ENCODE data around the gene BCL7B. TPM values are rescaled to one million over a fixed set of nuclear protein-coding genes. Genes with fewer than 3 reads are reported as not detected.

The BCL7B gene
- total and polyA plus RNA-seq, 2 experiments from 2014 or later: 17.0 to 18.2 TPM

DNA sequence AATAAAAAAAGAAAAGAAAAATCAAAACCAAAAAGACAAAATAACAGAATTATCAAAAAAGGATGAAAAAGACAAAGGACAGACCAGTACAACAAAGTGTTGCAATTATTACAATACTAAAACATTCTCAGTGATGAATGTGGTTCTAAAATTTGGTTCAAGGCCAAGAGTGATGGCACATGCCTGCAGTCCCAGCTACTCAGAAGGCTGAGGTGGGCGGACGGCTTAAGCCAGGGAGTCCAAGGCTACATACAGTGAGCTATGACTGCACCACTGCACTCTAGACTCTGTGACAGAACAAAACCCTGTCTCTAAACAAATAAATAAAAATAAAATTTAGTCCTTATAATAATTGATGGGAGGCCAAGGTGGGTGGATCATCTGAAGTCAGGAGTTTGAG lies 49.9 kb downstream of the BCL7B start:
- H3K27me3 ChIP-seq (ENCODE audit: insufficient read depth): no peaks in the 10 kb centered on the region
- no peak overlapping the region for H3K27ac ChIP-seq (ENCODE audit: low read depth)
- no peak for ATAC-seq
- no peaks in the 10 kb centered on the region for H3K4me1 ChIP-seq (ENCODE audit: insufficient read depth)
- Mint-ChIP-seq H3K9me3 (no peaks in the 10 kb centered on the region), H3K4me1 (no peaks in the 10 kb centered on the region), H3K27me3 (ENCODE audit: insufficient read depth, low read depth, poor library complexity) (no peaks in the 10 kb centered on the region), H3K4me3 (no peak overlapping the region), H3K36me3 (ENCODE audit: low read depth) (peaks cover 88% of the 10 kb centered on the region), H3K27ac (no peak overlapping the region)
- 0 out of 2 replicates have a peak, but pooled peaks cover 8% of the 10 kb centered on the region for H3F3A ChIP-seq (replicated peaks; ENCODE audit: low read depth)
- peaks cover 92% of the 10 kb centered on the region for H3K79me2 ChIP-seq (replicated peaks; ENCODE audit: insufficient read depth)
- TF ChIP-seq EZH2 (IDR thresholded peaks at IDR 0.05; ENCODE audit: low read depth, unreplicated experiment): no peak
- TF ChIP-seq, protein P1, sequence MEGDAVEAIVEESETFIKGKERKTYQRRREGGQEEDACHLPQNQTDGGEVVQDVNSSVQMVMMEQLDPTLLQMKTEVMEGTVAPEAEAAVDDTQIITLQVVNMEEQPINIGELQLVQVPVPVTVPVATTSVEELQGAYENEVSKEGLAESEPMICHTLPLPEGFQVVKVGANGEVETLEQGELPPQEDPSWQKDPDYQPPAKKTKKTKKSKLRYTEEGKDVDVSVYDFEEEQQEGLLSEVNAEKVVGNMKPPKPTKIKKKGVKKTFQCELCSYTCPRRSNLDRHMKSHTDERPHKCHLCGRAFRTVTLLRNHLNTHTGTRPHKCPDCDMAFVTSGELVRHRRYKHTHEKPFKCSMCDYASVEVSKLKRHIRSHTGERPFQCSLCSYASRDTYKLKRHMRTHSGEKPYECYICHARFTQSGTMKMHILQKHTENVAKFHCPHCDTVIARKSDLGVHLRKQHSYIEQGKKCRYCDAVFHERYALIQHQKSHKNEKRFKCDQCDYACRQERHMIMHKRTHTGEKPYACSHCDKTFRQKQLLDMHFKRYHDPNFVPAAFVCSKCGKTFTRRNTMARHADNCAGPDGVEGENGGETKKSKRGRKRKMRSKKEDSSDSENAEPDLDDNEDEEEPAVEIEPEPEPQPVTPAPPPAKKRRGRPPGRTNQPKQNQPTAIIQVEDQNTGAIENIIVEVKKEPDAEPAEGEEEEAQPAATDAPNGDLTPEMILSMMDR (conservative IDR thresholded peaks at IDR 0.05; ENCODE audit: low read depth in 2 of 2): no peak
- TF ChIP-seq JUNB (IDR thresholded peaks at IDR 0.05; ENCODE audit: unreplicated experiment): no peak
- H4K20me1 ChIP-seq (replicated peaks; ENCODE audit: insufficient read depth): peaks cover 52% of the 10 kb centered on the region
- peaks cover 57% of the 10 kb centered on the region for H3K36me3 ChIP-seq (ENCODE audit: insufficient read depth)
- no peak overlapping the region for H2AFZ ChIP-seq
- no peak for DNase-seq (ENCODE audit: low spot score)
- no peak overlapping the region for H3K4me3 ChIP-seq
- H3K4me2 ChIP-seq: no peak overlapping the region
- H3K9me2 ChIP-seq (ENCODE audit: insufficient read depth): no peaks in the 10 kb centered on the region

DNA sequence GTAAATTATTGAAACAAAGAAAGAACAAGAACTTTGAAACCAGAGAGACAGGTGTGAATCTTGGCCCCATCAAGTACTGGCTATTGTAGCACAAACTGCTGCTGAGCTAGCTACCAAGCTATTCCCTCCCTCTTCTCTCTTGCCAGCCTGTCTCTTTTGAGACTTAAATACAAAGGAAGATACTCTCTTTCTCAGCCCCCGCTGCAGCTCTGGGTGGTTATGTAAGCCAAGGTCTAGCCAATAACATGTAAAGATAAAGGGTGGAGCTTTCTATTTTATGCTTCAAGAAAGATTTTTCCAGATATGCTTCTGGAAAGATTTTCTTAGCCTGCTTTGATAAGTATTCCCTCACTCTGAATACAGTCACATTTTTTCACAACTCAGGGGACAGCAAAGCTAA lies 52.6 kb downstream of the BCL7B start:
- Histone ChIP-seq H3K36me3 (ENCODE audit: insufficient read depth) (peaks cover 75% of the 10 kb centered on the region), H3F3A (replicated peaks; ENCODE audit: low read depth) (0 out of 2 replicates have a peak, but pooled peaks cover 4% of the 10 kb centered on the region), H3K9me2 (ENCODE audit: insufficient read depth) (no peaks in the 10 kb centered on the region), H2AFZ (no peak overlapping the region), H3K4me2 (no peak overlapping the region), H3K27me3 (ENCODE audit: insufficient read depth) (no peaks in the 10 kb centered on the region), H3K4me3 (no peak overlapping the region), H4K20me1 (replicated peaks; ENCODE audit: insufficient read depth) (peaks cover 51% of the 10 kb centered on the region), H3K4me1 (ENCODE audit: insufficient read depth) (no peaks in the 10 kb centered on the region), H3K27ac (ENCODE audit: low read depth) (no peak overlapping the region), H3K79me2 (replicated peaks; ENCODE audit: insufficient read depth) (peaks cover 91% of the 10 kb centered on the region)
- H3K36me3 Mint-ChIP-seq (ENCODE audit: low read depth): peaks cover 89% of the 10 kb centered on the region
- DNase-seq (ENCODE audit: low spot score): no peak
- H3K27me3 Mint-ChIP-seq (ENCODE audit: insufficient read depth, low read depth, poor library complexity): no peaks in the 10 kb centered on the region
- H3K4me3 Mint-ChIP-seq: no peak overlapping the region
- no peak overlapping the region for H3K27ac Mint-ChIP-seq
- no peaks in the 10 kb centered on the region for H3K9me3 Mint-ChIP-seq
- no peak for ATAC-seq
- H3K4me1 Mint-ChIP-seq: no peaks in the 10 kb centered on the region
- no peak for TF ChIP-seq STAT1 (IDR thresholded peaks at IDR 0.05; ENCODE audit: unreplicated experiment)
- TF ChIP-seq ZNF331 (CRISPR knock-in tag; IDR thresholded peaks at IDR 0.05; ENCODE audit: low read depth): no peak
- TF ChIP-seq EZH2 (IDR thresholded peaks at IDR 0.05; ENCODE audit: low read depth, unreplicated experiment): no peak
- TF ChIP-seq NANOG (IDR thresholded peaks at IDR 0.05; ENCODE audit: borderline replicate concordance): no peak
- TF ChIP-seq, protein P1 (conservative IDR thresholded peaks at IDR 0.05; ENCODE audit: low read depth in 2 of 2): no peak
- TF ChIP-seq, protein P2, sequence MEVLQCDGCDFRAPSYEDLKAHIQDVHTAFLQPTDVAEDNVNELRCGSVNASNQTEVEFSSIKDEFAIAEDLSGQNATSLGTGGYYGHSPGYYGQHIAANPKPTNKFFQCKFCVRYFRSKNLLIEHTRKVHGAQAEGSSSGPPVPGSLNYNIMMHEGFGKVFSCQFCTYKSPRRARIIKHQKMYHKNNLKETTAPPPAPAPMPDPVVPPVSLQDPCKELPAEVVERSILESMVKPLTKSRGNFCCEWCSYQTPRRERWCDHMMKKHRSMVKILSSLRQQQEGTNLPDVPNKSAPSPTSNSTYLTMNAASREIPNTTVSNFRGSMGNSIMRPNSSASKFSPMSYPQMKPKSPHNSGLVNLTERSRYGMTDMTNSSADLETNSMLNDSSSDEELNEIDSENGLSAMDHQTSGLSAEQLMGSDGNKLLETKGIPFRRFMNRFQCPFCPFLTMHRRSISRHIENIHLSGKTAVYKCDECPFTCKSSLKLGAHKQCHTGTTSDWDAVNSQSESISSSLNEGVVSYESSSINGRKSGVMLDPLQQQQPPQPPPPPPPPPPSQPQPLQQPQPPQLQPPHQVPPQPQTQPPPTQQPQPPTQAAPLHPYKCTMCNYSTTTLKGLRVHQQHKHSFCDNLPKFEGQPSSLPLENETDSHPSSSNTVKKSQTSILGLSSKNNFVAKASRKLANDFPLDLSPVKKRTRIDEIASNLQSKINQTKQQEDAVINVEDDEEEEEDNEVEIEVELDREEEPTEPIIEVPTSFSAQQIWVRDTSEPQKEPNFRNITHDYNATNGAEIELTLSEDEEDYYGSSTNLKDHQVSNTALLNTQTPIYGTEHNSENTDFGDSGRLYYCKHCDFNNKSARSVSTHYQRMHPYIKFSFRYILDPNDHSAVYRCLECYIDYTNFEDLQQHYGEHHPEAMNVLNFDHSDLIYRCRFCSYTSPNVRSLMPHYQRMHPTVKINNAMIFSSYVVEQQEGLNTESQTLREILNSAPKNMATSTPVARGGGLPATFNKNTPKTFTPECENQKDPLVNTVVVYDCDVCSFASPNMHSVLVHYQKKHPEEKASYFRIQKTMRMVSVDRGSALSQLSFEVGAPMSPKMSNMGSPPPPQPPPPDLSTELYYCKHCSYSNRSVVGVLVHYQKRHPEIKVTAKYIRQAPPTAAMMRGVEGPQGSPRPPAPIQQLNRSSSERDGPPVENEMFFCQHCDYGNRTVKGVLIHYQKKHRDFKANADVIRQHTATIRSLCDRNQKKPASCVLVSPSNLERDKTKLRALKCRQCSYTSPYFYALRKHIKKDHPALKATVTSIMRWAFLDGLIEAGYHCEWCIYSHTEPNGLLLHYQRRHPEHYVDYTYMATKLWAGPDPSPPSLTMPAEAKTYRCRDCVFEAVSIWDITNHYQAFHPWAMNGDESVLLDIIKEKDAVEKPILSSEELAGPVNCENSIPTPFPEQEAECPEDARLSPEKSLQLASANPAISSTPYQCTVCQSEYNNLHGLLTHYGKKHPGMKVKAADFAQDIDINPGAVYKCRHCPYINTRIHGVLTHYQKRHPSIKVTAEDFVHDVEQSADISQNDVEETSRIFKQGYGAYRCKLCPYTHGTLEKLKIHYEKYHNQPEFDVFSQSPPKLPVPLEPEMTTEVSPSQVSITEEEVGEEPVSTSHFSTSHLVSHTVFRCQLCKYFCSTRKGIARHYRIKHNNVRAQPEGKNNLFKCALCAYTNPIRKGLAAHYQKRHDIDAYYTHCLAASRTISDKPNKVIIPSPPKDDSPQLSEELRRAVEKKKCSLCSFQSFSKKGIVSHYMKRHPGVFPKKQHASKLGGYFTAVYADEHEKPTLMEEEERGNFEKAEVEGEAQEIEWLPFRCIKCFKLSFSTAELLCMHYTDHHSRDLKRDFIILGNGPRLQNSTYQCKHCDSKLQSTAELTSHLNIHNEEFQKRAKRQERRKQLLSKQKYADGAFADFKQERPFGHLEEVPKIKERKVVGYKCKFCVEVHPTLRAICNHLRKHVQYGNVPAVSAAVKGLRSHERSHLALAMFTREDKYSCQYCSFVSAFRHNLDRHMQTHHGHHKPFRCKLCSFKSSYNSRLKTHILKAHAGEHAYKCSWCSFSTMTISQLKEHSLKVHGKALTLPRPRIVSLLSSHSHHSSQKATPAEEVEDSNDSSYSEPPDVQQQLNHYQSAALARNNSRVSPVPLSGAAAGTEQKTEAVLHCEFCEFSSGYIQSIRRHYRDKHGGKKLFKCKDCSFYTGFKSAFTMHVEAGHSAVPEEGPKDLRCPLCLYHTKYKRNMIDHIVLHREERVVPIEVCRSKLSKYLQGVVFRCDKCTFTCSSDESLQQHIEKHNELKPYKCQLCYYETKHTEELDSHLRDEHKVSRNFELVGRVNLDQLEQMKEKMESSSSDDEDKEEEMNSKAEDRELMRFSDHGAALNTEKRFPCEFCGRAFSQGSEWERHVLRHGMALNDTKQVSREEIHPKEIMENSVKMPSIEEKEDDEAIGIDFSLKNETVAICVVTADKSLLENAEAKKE (CRISPR knock-in tag; IDR thresholded peaks at IDR 0.05): no peak
- TF ChIP-seq CREB1 (CRISPR knock-in tag; IDR thresholded peaks at IDR 0.05; ENCODE audit: low read depth): no peak
- TF ChIP-seq JUNB (IDR thresholded peaks at IDR 0.05; ENCODE audit: unreplicated experiment): no peak
